PFSK-1 (cell line): Measurements from ENCODE around the gene USH2A.

Source experiments
- FOXP2 ChIP-seq: optimal IDR thresholded peaks from 2 replicates; pipeline ENCODE3; 2011; ENCODE audit warnings: borderline replicate concordance, control low read depth, inconsistent platforms; ENCODE audit not compliant: insufficient read depth; ENCODE audit errors: extremely low read length, extremely low read depth
- POLR2AphosphoS5 ChIP-seq: IDR thresholded peaks from 2 replicates; pipeline ENCODE4 v1.6.1; 2012; ENCODE audit warnings: low read depth, mild to moderate bottlenecking, control low read depth, low read length, moderate library complexity
- SIN3A ChIP-seq: IDR thresholded peaks from 2 replicates; pipeline ENCODE4 v1.6.1; 2012; ENCODE audit warnings: mild to moderate bottlenecking, low read length, moderate library complexity, borderline replicate concordance; ENCODE audit not compliant: insufficient read depth
- TAF1 ChIP-seq: IDR thresholded peaks from 2 replicates; pipeline ENCODE4 v1.6.1; 2012; ENCODE audit warnings: low read length, control low read depth, borderline replicate concordance; ENCODE audit not compliant: insufficient read depth
- TF ChIP-seq, protein P1 (sequence below), 2 experiments: IDR thresholded peaks; 2 replicates each; pipeline versions ENCODE4 v1.6.1 to v1.8.0; 2011 to 2012; ENCODE audit warnings: low read depth in 2 of 2, low read length in 2 of 2, control low read depth in 1 of 2, inconsistent platforms in 1 of 2, mild to moderate bottlenecking in 1 of 2, moderate library complexity in 1 of 2; ENCODE audit not compliant: insufficient read depth in 1 of 2

- TF ChIP-seq POLR2AphosphoS5 (no peak), TAF1 (no peak), SIN3A (no peak), FOXP2 (no peak)
- TF ChIP-seq, protein P1, sequence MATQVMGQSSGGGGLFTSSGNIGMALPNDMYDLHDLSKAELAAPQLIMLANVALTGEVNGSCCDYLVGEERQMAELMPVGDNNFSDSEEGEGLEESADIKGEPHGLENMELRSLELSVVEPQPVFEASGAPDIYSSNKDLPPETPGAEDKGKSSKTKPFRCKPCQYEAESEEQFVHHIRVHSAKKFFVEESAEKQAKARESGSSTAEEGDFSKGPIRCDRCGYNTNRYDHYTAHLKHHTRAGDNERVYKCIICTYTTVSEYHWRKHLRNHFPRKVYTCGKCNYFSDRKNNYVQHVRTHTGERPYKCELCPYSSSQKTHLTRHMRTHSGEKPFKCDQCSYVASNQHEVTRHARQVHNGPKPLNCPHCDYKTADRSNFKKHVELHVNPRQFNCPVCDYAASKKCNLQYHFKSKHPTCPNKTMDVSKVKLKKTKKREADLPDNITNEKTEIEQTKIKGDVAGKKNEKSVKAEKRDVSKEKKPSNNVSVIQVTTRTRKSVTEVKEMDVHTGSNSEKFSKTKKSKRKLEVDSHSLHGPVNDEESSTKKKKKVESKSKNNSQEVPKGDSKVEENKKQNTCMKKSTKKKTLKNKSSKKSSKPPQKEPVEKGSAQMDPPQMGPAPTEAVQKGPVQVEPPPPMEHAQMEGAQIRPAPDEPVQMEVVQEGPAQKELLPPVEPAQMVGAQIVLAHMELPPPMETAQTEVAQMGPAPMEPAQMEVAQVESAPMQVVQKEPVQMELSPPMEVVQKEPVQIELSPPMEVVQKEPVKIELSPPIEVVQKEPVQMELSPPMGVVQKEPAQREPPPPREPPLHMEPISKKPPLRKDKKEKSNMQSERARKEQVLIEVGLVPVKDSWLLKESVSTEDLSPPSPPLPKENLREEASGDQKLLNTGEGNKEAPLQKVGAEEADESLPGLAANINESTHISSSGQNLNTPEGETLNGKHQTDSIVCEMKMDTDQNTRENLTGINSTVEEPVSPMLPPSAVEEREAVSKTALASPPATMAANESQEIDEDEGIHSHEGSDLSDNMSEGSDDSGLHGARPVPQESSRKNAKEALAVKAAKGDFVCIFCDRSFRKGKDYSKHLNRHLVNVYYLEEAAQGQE (IDR thresholded peaks at IDR 0.05; ENCODE audit: insufficient read depth in 1 of 2, low read depth in 2 of 2, low read length in 2 of 2) = no peak
These were observed 565.9 kb downstream of the USH2A start for GRCh38 chr1:215857317-215857716.
